ENCODE results near the gene CPLX1.

CPLX1 gene

DNA sequence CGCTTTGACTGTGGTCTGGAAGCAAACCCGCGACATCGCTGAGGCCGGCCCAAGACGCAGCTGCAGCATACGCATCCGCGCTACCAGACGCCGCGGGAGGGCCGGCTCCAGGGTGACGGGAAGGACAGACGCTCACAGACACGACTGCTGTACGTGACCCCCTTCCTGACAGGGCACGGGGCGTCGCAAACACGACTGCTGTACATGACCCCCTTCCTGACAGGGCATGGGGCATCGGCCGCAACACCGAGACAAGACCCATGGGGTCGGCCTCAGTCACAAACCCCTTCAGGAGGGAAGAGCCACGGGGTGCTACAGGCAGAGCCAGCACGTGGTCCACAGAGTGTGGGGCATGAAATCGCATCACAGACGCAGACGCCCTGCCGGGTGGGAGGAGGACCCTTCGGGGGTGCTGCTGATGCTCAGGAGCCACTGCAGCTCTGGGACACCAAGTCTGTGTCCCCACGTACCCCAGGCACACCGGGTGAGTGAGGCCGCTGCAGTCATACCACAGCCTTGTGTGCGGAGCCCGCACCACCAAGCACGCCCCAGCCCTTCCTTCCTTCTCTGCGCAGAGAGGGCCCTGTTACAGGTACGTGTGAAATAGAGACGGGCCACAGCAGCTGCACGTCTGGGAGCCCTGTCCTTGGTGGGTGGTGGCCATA is 38.7 kb upstream of the CPLX1 start:
- TF ChIP-seq POLR2A (IDR thresholded peaks at IDR 0.05; ENCODE audit: low read depth, low read length), result no peak
- no peak for DNase-seq (ENCODE audit: insufficient read length, low spot score)
- FAIRE-seq, result no peak

DNA sequence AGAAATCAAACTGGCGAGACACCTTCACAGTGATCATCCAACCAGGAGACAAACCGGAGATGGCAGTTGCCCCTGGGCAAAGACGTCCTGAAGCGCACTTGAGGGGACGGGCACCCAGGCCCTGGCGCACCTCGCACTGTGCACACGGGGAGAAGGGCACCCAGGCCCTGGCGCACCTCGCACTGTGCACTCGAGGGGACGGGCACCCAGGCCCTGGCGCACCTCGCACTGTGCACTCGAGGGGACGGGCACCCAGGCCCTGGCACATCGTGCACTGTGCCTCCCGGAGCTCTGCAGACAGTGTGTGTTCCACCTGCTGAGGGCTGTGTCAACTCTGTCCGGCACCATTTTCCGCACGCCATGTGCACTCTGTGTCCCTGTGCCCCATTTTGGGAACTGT is 34.6 kb upstream of the CPLX1 start:
- DNase-seq (ENCODE audit: insufficient read length, low spot score) (no peak), FAIRE-seq (no peak)
- TF ChIP-seq POLR2A (IDR thresholded peaks at IDR 0.05; ENCODE audit: low read depth, low read length), result no peak

DNA sequence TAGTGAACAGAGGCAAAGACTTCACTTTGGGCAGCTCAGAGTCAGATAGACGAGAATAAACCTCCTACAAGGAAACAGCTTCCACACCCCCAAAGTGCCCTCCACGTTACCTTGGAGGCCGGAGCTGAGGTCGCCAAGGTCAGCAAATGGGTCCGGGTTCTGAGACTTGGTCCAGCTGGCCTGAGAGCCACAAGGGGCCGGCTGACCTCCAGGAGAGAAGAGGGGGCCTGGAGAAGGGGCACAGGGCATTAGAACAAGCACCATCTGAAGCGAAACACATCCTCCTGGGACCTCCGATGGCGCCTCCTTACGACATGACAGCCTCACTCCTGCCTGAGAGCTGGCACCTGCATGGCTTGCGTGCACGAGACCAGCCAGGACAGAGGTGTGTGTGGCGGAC is 33.6 kb upstream of the CPLX1 start:
- TF ChIP-seq POLR2A (IDR thresholded peaks at IDR 0.05; ENCODE audit: low read depth, low read length), result no peak
- FAIRE-seq (no peak), DNase-seq (ENCODE audit: insufficient read length, low spot score) (no peak)

DNA sequence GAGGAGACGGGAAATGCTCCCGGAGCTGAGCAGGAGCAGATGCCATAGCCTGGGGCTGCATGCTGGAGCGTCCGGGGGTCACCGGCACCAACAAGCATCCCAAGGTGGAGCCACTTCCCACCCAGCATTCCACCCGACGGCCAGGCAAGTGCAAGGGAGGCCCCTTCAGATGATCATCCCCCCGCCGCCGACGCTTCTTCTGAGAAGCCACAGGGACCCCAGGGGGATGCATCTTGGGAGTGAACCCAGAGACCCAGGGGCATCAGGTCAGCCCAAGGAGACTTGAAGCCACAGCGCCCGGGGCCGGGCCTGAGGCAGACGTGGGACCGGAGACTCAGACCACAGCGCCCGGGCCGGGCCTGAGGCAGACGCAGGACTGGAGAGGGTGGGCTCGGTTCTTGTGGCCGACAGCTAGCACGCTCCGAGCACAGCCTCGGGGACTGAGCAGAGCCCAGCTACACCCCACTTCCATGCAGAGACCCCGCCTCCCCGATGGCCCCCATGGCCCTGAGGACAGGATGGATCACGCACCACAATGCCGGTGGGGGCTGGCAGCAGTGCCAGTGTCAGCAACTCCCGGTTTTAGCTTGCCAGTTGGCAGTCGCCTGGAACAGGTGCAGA is 33.0 kb upstream of the CPLX1 start:
- DNase-seq (ENCODE audit: insufficient read length, low spot score) (no peak), FAIRE-seq (no peak)
- TF ChIP-seq POLR2A (IDR thresholded peaks at IDR 0.05; ENCODE audit: low read depth, low read length), result no peak

DNA sequence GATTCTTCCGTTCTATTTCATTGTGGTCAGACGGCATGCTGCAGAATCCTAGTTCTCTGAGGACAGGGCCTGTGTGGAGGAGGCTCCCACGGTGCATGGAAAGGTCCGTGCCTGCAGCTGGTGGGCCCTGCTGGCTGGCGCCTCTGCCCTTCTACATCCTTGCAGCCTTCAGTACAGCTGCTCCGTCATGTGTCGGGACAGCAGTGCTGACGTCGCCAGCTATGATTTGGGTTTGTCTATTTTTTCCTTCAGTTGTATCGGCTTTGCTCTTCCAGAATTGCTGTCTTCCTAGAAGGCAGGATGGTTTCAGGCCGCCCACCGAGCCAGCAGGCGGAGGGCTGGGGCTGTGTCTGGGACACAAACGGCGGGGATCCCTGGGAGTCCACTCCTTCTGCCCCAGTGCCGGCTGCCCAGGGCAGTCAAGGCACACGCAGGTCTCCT is 32.1 kb upstream of the CPLX1 start:
- FAIRE-seq (no peak), DNase-seq (ENCODE audit: insufficient read length, low spot score) (no peak)
- no peak for TF ChIP-seq POLR2A (IDR thresholded peaks at IDR 0.05; ENCODE audit: low read depth, low read length)

DNA sequence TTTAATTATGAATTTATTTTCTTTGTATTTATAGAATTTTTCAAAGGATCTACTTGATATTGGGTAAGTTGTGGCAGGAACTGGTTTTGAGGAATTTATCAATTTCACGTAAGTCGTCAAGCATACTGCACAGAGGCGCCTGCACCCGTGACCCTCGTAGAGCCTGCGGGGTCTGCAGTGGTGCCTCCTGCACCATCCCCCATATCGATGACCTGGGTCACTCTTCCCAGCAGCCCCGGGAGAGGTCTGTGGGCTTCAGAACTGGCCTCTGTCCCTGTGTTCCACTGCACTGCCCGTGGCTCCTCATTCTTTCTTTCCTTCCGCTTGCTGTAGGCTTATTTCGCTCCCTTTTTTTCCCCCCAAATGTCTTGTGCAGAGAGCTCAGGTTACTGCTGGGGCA is 31.5 kb upstream of the CPLX1 start:
- no peak for FAIRE-seq
- no peak for TF ChIP-seq POLR2A (IDR thresholded peaks at IDR 0.05; ENCODE audit: low read depth, low read length)
- no peak for DNase-seq (ENCODE audit: insufficient read length, low spot score)

DNA sequence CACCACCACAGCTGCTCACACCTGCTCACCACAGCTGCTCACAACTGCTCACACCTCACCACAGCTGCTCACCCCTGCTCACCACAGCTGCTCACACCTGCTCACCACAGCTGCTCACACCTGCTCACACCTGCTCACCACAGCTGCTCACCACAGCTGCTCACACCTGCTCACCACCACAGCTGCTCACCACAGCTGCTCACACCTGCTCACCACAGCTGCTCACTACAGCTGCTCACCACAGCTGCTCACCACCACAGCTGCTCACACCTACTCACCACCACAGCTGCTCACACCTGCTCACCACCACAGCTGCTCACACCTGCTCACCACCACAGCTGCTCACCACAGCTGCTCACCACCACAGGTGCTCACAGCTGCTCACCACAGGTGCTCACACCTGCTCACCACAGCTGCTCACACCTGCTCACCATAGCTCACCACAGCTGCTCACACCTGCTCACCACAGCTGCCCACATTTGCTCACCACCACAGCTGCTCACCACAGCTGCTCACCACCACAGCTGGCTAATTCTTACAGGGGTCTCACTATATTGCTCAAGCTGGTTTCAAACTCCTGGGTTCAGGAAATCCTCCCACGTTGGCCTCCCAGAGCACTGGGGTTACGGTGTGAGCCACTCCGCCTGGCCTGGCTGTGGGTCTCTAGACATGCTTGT is 30.4 kb upstream of the CPLX1 start:
- no peak for DNase-seq (ENCODE audit: insufficient read length, low spot score)
- FAIRE-seq, result no peak
- no peak for TF ChIP-seq POLR2A (IDR thresholded peaks at IDR 0.05; ENCODE audit: low read depth, low read length)

DNA sequence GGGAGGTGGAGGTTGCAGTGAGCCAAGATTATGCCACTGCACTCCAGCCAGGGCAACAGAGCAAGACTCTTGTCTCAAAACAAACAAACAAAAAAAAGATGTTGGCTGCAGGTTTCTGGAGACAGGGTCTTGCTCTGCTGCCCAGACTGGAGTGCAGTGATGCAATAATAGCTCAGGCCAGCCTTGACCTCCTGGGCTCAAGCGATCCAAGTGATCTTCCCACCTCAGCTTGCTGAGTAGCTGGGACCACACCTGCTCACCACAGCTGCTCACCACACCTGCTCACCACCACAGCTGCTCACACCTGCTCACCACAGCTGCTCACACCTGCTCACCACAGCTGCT is 29.9 kb upstream of the CPLX1 start:
- TF ChIP-seq POLR2A (IDR thresholded peaks at IDR 0.05; ENCODE audit: low read depth, low read length), result no peak
- FAIRE-seq (no peak), DNase-seq (ENCODE audit: insufficient read length, low spot score) (no peak)

DNA sequence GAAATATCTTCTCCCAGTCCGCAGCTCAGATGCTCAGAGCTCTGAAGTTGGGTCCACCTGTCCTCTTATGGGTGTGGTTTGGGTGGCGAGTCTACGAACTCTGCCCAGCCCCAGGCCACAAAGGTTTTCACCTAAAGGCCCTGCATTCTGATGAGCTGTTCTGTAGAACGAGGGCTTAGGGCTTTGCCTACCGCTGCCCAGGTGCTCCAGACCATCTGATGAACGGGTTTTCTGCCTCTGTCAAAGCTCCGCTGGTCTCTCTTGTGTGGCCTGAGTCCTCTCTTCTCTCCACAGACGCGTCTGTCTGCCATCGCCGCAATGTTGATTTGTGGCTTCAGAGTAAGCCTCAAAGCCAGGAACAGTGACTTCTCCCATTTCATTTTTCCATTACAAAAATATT is 28.4 kb upstream of the CPLX1 start:
- no peak for TF ChIP-seq POLR2A (IDR thresholded peaks at IDR 0.05; ENCODE audit: low read depth, low read length)
- FAIRE-seq (no peak), DNase-seq (ENCODE audit: insufficient read length, low spot score) (no peak)

DNA sequence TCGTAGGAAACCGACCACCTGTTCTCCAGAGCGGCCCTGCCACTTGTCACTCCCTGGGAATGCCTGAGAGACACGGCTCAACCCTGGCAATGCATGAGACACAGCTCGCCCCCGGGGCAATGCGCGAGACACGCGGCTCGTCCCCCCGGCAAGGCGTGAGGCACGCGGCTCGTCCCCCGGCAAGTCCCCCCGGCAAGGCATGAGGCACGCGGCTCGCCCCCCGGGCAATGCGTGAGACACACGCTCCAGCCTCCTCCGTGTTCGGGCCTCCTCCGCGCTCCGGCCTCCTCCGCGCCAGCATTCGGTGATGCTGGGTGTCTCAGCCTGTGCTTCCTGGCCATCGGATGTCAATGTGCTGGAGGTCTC is 27.5 kb upstream of the CPLX1 start:
- no peak for DNase-seq (ENCODE audit: insufficient read length, low spot score)
- no peak for FAIRE-seq
- no peak for TF ChIP-seq POLR2A (IDR thresholded peaks at IDR 0.05; ENCODE audit: low read depth, low read length)

DNA sequence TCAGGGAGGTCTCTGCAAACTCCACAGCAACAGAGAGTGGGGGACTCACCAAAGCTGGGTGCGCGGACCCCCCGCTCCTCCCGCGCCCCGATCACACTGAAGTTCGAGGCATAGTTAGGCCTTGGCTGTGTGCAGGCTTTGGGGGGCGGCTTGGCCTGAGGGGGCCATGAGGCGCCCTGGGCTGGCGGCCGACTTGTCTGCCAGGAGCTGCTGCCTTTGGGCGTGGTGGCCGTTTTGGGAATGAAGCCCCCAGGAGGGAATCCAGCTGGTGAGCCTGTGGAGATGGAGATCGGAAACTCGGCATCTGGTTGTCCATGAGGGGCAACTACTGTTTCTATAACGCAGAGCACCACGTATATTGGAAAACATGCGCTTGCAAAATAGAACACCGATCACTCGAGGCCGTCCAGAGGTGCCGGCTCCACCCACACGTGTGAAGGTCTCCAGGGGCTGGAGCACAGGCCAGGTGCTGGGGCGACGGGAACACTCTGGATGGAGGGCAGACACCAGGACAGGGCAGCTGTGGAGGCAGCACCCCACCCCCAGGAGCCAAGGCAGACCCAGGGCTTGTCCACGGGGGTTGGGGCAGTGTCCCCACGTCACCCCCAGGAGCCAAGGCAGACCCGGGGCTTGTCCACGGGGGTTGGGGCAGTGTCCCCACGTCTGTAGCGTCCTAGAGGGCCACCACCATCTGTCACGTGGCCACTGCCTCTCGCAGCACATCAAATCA is 25.9 kb upstream of the CPLX1 start:
- no peak for FAIRE-seq
- no peak for DNase-seq (ENCODE audit: insufficient read length, low spot score)
- no peak for TF ChIP-seq POLR2A (IDR thresholded peaks at IDR 0.05; ENCODE audit: low read depth, low read length)

DNA sequence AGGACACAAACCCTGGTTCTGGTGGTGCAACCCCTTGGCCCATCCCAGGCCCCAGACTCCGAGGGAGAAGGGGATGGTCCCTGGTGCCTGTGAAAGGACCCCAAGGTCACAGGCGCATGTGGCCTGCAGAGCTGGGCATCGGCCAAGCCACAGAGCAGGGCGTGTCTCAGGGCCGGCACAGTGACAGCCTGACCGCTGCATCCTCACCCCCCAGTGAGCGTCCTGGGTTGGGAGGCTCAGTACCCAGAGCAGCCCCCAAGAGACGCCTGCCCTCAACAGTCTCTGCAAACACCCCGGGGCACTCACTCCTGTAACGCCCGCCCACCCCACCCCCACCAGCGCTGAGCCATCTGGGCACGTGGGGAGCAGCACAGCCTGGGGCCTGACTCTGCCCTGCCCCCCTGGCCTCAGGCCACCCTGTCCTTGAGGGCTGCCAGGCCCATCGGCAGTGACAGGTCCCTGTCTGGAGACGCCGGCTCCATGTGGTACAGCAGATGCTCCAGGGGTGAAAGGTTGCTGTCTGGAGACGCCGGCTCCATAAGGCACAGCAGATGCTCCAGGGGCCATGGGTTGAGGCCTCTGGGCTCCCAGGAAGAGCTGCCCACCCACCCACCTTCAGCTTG is 24.5 kb upstream of the CPLX1 start:
- DNase-seq (ENCODE audit: insufficient read length, low spot score) (no peak), FAIRE-seq (no peak)
- TF ChIP-seq POLR2A (IDR thresholded peaks at IDR 0.05; ENCODE audit: low read depth, low read length), result no peak

DNA sequence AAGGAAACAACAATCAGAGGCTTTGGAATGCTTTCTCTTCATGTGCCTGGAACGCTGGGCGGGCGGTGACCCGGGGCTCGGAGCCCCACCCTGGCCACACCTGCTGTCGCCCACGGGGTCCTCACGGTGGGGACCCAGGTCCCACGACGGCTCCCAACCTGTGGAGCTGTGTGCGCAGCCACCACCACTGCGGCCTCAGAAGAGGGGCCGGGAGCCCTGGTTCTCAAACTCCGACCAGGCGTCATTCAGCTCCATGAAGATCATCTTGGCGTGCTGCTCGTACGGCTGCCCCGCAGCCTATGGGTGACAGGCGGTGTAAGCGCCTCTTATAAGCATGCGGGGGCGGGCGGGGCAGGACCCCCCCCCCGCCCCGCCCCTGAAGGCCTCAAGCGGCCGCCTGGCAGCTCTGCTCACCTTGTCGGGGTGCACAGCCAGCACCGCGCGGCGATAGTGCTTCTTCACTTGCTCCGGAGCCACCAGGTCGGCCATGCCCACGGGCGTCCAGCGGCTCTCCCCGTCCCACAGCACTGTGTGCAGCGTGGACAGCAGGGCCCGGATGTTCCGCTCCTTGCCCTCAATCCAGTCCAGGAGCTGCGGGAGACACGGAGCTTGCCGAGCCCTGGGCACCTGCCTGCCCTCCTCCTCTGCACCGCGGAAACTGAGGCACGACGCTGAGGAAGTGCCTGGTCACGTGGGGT is 23.7 kb upstream of the CPLX1 start:
- no peak for TF ChIP-seq POLR2A (IDR thresholded peaks at IDR 0.05; ENCODE audit: low read depth, low read length)
- DNase-seq (ENCODE audit: insufficient read length, low spot score) (no peak), FAIRE-seq (no peak)

Measured in H54 (cell line).